C4-2B (cell line): ENCODE data around the gene ISOC2.

Experiments used
- H3K27ac ChIP-seq: fragments of 450-650 bp; 2 replicates; pipeline ENCODE4 v1.5.1; 2017
- CTCF ChIP-seq: fragments of 450-650 bp; conservative IDR thresholded peaks from 2 replicates; pipeline ENCODE4 v1.5.1; 2017; ENCODE audit warnings: mild to moderate bottlenecking
- ZFX ChIP-seq: fragments of 450-650 bp; IDR thresholded peaks from 2 replicates; pipeline ENCODE4 v1.6.1; 2017

Gene ISOC2

GRCh38 chr19:55487924-55488687 lies 26.7 kb upstream of the ISOC2 start, which contains the start of gene SSC5D:
TSS of gene SSC5D (plus strand) at chr19:55488436. CDS start at chr19:55488590, 154 bp downstream.
- no peak within 1 kb of the TSS for H3K27ac ChIP-seq
- TF ChIP-seq CTCF (no peak), ZFX (no peak)

- no peak overlapping the region for H3K27ac ChIP-seq
- TF ChIP-seq CTCF, result no peak
- TF ChIP-seq ZFX, result no peak
Observed at GRCh38 chr19:55486971-55487923, 25.8 kb upstream of the ISOC2 start.

- H3K27ac ChIP-seq, result peak overlapping the region; percentile 82; the same call in 1 of the 2 replicates
- TF ChIP-seq ZFX (no peak), CTCF (no peak)
Observed at GRCh38 chr19:55486043-55486970, 24.9 kb upstream of the ISOC2 start.

GRCh38 chr19:55485439-55486011 lies 24.1 kb upstream of the ISOC2 start:
- H3K27ac ChIP-seq, result peak overlapping the region; percentile 82
- TF ChIP-seq CTCF (no peak), ZFX (no peak)

GRCh38 chr19:55484593-55485438 lies 23.4 kb upstream of the ISOC2 start, which contains the start of gene NAT14:
TSS of gene NAT14 (plus strand) at chr19:55485188. CDS start at chr19:55485709, 521 bp downstream.
- peak within 1 kb of the TSS; percentile 82 for H3K27ac ChIP-seq
- no peak for TF ChIP-seq CTCF
- no peak for TF ChIP-seq ZFX
